Activated T-cell treated with anti-CD3 and anti-CD28 coated beads, Interleukin-2, amount 50 U/mL, for 24 hours (primary cell): ENCODE data around the gene PACS2.
A peak's percentile ranks its signal among the peaks of the same experiment; 100 is the strongest.
"Not testable (repeated sequence)": the region's sequence is repeated elsewhere in the genome, so short reads cannot be mapped to it uniquely, and the experiment has no call there.

Experiments used
- DNase-seq: peaks from one replicate; pipeline ENCODE4 v3.0.0-alpha.2; 2020
- H3K27ac Mint-ChIP-seq: 2 replicates; pipeline ENCODE4 v1.8.0; 2020; ENCODE audit warnings: mild to moderate bottlenecking, mixed read lengths
- H3K27me3 Mint-ChIP-seq: 2 replicates; pipeline ENCODE4 v1.8.0; 2020; ENCODE audit warnings: mixed read lengths
- H3K36me3 Mint-ChIP-seq: 2 replicates; pipeline ENCODE4 v1.8.0; 2020; ENCODE audit warnings: low read depth, mixed read lengths
- H3K4me1 Mint-ChIP-seq: 2 replicates; pipeline ENCODE4 v1.8.0; 2020; ENCODE audit warnings: low read depth, mixed read lengths
- H3K4me3 Mint-ChIP-seq: 2 replicates; pipeline ENCODE4 v1.8.0; 2020; ENCODE audit warnings: mild to moderate bottlenecking, moderate library complexity, mixed read lengths
- H3K9me3 Mint-ChIP-seq: 2 replicates; pipeline ENCODE4 v1.8.0; 2020; ENCODE audit warnings: mixed read lengths

Gene PACS2

GRCh38 chr14:105329411-105330150 lies 15.0 kb downstream of the PACS2 start:
- H3K27ac Mint-ChIP-seq = no peak overlapping the region
- no peaks in the 10 kb centered on the region for H3K36me3 Mint-ChIP-seq
- H3K9me3 Mint-ChIP-seq = no peaks in the 10 kb centered on the region
- no peak for DNase-seq
- H3K4me3 Mint-ChIP-seq = no peak overlapping the region
- peaks cover 40% of the 10 kb centered on the region for H3K4me1 Mint-ChIP-seq
- no peaks in the 10 kb centered on the region for H3K27me3 Mint-ChIP-seq

GRCh38 chr14:105330491-105330895 lies 15.9 kb downstream of the PACS2 start:
- H3K27me3 Mint-ChIP-seq = no peaks in the 10 kb centered on the region
- no peaks in the 10 kb centered on the region for H3K9me3 Mint-ChIP-seq
- no peak overlapping the region for H3K4me3 Mint-ChIP-seq
- DNase-seq = no peak
- H3K4me1 Mint-ChIP-seq = peaks cover 40% of the 10 kb centered on the region
- no peaks in the 10 kb centered on the region for H3K36me3 Mint-ChIP-seq
- peak overlapping the region; percentile 38 for H3K27ac Mint-ChIP-seq

GRCh38 chr14:105331575-105332349 lies 17.2 kb downstream of the PACS2 start:
- Mint-ChIP-seq H3K9me3 (no peaks in the 10 kb centered on the region), H3K4me3 (no peak overlapping the region), H3K4me1 (peaks cover 40% of the 10 kb centered on the region), H3K36me3 (peaks cover 2% of the 10 kb centered on the region), H3K27ac (peak overlapping the region; percentile 34), H3K27me3 (no peaks in the 10 kb centered on the region)
- no peak for DNase-seq

- no peak for DNase-seq
- H3K4me1 Mint-ChIP-seq = peaks cover 40% of the 10 kb centered on the region
- H3K27ac Mint-ChIP-seq = no peak overlapping the region
- no peaks in the 10 kb centered on the region for H3K27me3 Mint-ChIP-seq
- no peak overlapping the region for H3K4me3 Mint-ChIP-seq
- H3K9me3 Mint-ChIP-seq = no peaks in the 10 kb centered on the region
- H3K36me3 Mint-ChIP-seq = peaks cover 2% of the 10 kb centered on the region
These were observed 17.9 kb downstream of the PACS2 start for GRCh38 chr14:105332350-105332874.

- Mint-ChIP-seq H3K27me3 (no peaks in the 10 kb centered on the region), H3K27ac (no peak overlapping the region), H3K9me3 (no peaks in the 10 kb centered on the region), H3K36me3 (peaks cover 2% of the 10 kb centered on the region), H3K4me1 (peaks cover 40% of the 10 kb centered on the region), H3K4me3 (no peak overlapping the region)
- no peak for DNase-seq
These were observed 18.5 kb downstream of the PACS2 start for GRCh38 chr14:105333020-105333490.

GRCh38 chr14:105333613-105334364 lies 19.2 kb downstream of the PACS2 start:
- H3K27ac Mint-ChIP-seq = no peak overlapping the region
- H3K36me3 Mint-ChIP-seq = peaks cover 2% of the 10 kb centered on the region
- H3K9me3 Mint-ChIP-seq = no peaks in the 10 kb centered on the region
- peaks cover 37% of the 10 kb centered on the region for H3K4me1 Mint-ChIP-seq
- H3K4me3 Mint-ChIP-seq = no peak overlapping the region
- DNase-seq = no peak
- H3K27me3 Mint-ChIP-seq = no peaks in the 10 kb centered on the region

GRCh38 chr14:105334383-105335230 lies 20.1 kb downstream of the PACS2 start:
- Mint-ChIP-seq H3K36me3 (peaks cover 2% of the 10 kb centered on the region), H3K27ac (no peak overlapping the region)

GRCh38 chr14:105335231-105335542 lies 20.6 kb downstream of the PACS2 start:
- not testable (repeated sequence) for H3K27ac Mint-ChIP-seq, H3K4me3 Mint-ChIP-seq, H3K27me3 Mint-ChIP-seq, H3K9me3 Mint-ChIP-seq, H3K36me3 Mint-ChIP-seq, DNase-seq
- peaks cover 28% of the 10 kb centered on the region for H3K4me1 Mint-ChIP-seq

More at GRCh38 chr14:105334383-105335230, 20.1 kb downstream of the PACS2 start:
- H3K9me3 Mint-ChIP-seq = no peaks in the 10 kb centered on the region
- H3K4me1 Mint-ChIP-seq = peaks cover 30% of the 10 kb centered on the region
- no peak for DNase-seq
- H3K27me3 Mint-ChIP-seq = no peaks in the 10 kb centered on the region
- no peak overlapping the region for H3K4me3 Mint-ChIP-seq

- peaks cover 24% of the 10 kb centered on the region for H3K4me1 Mint-ChIP-seq
- no peak overlapping the region for H3K27ac Mint-ChIP-seq
- DNase-seq = no peak
- H3K36me3 Mint-ChIP-seq = peaks cover 2% of the 10 kb centered on the region
- H3K9me3 Mint-ChIP-seq = no peaks in the 10 kb centered on the region
- no peaks in the 10 kb centered on the region for H3K27me3 Mint-ChIP-seq
- H3K4me3 Mint-ChIP-seq = no peak overlapping the region
These were observed 21.4 kb downstream of the PACS2 start for GRCh38 chr14:105335735-105336476.

- H3K27me3 Mint-ChIP-seq = no peaks in the 10 kb centered on the region
- H3K36me3 Mint-ChIP-seq = peaks cover 2% of the 10 kb centered on the region
- no peak overlapping the region for H3K27ac Mint-ChIP-seq
- H3K9me3 Mint-ChIP-seq = no peaks in the 10 kb centered on the region
- H3K4me1 Mint-ChIP-seq = peaks cover 21% of the 10 kb centered on the region
- no peak for DNase-seq
- H3K4me3 Mint-ChIP-seq = no peak overlapping the region
These were observed 22.1 kb downstream of the PACS2 start for GRCh38 chr14:105336477-105337287.

GRCh38 chr14:105337433-105337832 lies 22.9 kb downstream of the PACS2 start:
- peaks cover 15% of the 10 kb centered on the region for H3K4me1 Mint-ChIP-seq
- no peak for DNase-seq
- no peaks in the 10 kb centered on the region for H3K9me3 Mint-ChIP-seq
- H3K27ac Mint-ChIP-seq = no peak overlapping the region
- no peaks in the 10 kb centered on the region for H3K27me3 Mint-ChIP-seq
- H3K36me3 Mint-ChIP-seq = peaks cover 2% of the 10 kb centered on the region
- H3K4me3 Mint-ChIP-seq = no peak overlapping the region

GRCh38 chr14:105337966-105338741 lies 23.6 kb downstream of the PACS2 start:
- Mint-ChIP-seq H3K4me1 (peaks cover 10% of the 10 kb centered on the region), H3K9me3 (no peaks in the 10 kb centered on the region), H3K27me3 (no peaks in the 10 kb centered on the region), H3K36me3 (peaks cover 2% of the 10 kb centered on the region), H3K27ac (no peak overlapping the region), H3K4me3 (no peak overlapping the region)
- no peak for DNase-seq
